HepG2 (cell line): ENCODE measurements around the gene ADAM10. TPM values are rescaled to one million over a fixed set of nuclear protein-coding genes. Genes with fewer than 3 reads are reported as not detected.

Experiments used
- EHMT2 ChIP-seq: fragments of 200-600 bp; sonication (generic); IDR thresholded peaks from 2 replicates; pipeline ENCODE4 v1.7.0; 2017; ENCODE audit warnings: antibody characterized with exemption, low read depth, low read length, borderline replicate concordance
- FLYWCH1 ChIP-seq: sonication (generic); formaldehyde crosslinking; IDR thresholded peaks from 2 replicates; pipeline ENCODE4 v1.8.1; 2023; ENCODE audit warnings: mild to moderate bottlenecking, missing genetic modification reagents
- GFI1 ChIP-seq: sonication (generic); formaldehyde crosslinking; IDR thresholded peaks from 2 replicates; pipeline ENCODE4 v1.5.0; 2020; ENCODE audit warnings: missing genetic modification reagents, mild to moderate bottlenecking, borderline replicate concordance
- KLF15 ChIP-seq: sonication (generic); formaldehyde crosslinking; IDR thresholded peaks from 2 replicates; pipeline ENCODE4 v1.8.1; 2023; ENCODE audit warnings: borderline replicate concordance, mild to moderate bottlenecking, inconsistent platforms, missing genetic modification reagents, mixed read lengths
- MEIS1 ChIP-seq: sonication (generic); formaldehyde crosslinking; IDR thresholded peaks from 2 replicates; pipeline ENCODE4 v1.9.0; 2021; ENCODE audit warnings: mild to moderate bottlenecking, missing genetic modification reagents, moderate library complexity, borderline replicate concordance
- NFIC ChIP-seq: IDR thresholded peaks from 2 replicates; pipeline ENCODE4 v1.6.1; 2012; ENCODE audit warnings: mild to moderate bottlenecking, low read length, inconsistent platforms
- RELA ChIP-seq: sonication (generic); formaldehyde crosslinking; IDR thresholded peaks from 2 replicates; pipeline ENCODE4 v1.4.0; 2020; ENCODE audit warnings: missing genetic modification reagents
- ZNF431 ChIP-seq: sonication (generic); formaldehyde crosslinking; IDR thresholded peaks from 2 replicates; pipeline ENCODE4 v1.9.0; 2022; ENCODE audit warnings: missing genetic modification reagents, low read depth, mild to moderate bottlenecking, borderline replicate concordance
- ZNF7 ChIP-seq: IDR thresholded peaks from 2 replicates; pipeline ENCODE4 v1.6.1; 2016; ENCODE audit warnings: missing biosample characterization, missing genetic modification reagents
- ZNF766 ChIP-seq: sonication (generic); formaldehyde crosslinking; IDR thresholded peaks from 2 replicates; pipeline ENCODE4 v1.5.0; 2020; ENCODE audit warnings: missing genetic modification reagents, borderline replicate concordance
- ZNF841 ChIP-seq: sonication (generic); formaldehyde crosslinking; IDR thresholded peaks from 2 replicates; pipeline ENCODE4 v1.8.1; 2023; ENCODE audit warnings: missing genetic modification reagents, borderline replicate concordance
- polyA plus RNA-seq, 8 experiments: library from polyadenylated mRNA; depleted of rRNA in 3 of 8; stranded (reverse) in 7 of 8; unstranded in 1 of 8; fragments of >200 nt; fragmentation: Illumina TruSeq in 4 of 8; extraction: Trizol in 4 of 8; gene quantifications; 2 replicates each; pipeline versions ENCODE4 v1.2.1 to v1.2.3, GENCODE V29; 2011 to 2016; ENCODE audit warnings: low read depth in 4 of 8, missing spikeins in 1 of 8, mixed read lengths in 1 of 8; ENCODE audit not compliant: insufficient read depth in 1 of 8
- total RNA-seq, 5 experiments: library from RNA; depleted of rRNA; stranded (reverse); fragments of >200 nt; fragmentation: Illumina TruSeq; extraction: Trizol; gene quantifications; 2 replicates each; pipeline ENCODE4 v1.2.3, GENCODE V29; 2016; ENCODE audit warnings: low read depth in 1 of 5
- TF ChIP-seq, protein P1 (sequence below): sonication (generic); formaldehyde crosslinking; IDR thresholded peaks from 2 replicates; pipeline ENCODE4 v1.5.1; 2020; ENCODE audit warnings: mild to moderate bottlenecking, missing genetic modification reagents, borderline replicate concordance
- TF ChIP-seq, protein P2 (sequence below): sonication (generic); formaldehyde crosslinking; IDR thresholded peaks from 2 replicates; pipeline ENCODE4 v1.5.0; 2020; ENCODE audit warnings: mild to moderate bottlenecking, missing genetic modification reagents
- TF ChIP-seq, protein P3 (sequence below): sonication (generic); formaldehyde crosslinking; IDR thresholded peaks from 2 replicates; pipeline ENCODE4 v1.4.0; 2020; ENCODE audit warnings: missing genetic modification reagents
- TF ChIP-seq, protein P4 (sequence below): sonication (generic); formaldehyde crosslinking; IDR thresholded peaks from 2 replicates; pipeline ENCODE4 v1.8.1; 2023; ENCODE audit warnings: mild to moderate bottlenecking, missing genetic modification reagents, borderline replicate concordance
- TF ChIP-seq, protein P5 (sequence below): sonication (generic); formaldehyde crosslinking; IDR thresholded peaks from 2 replicates; pipeline ENCODE4 v1.4.0; 2020; ENCODE audit warnings: missing genetic modification reagents

Gene ADAM10
- total and polyA plus RNA-seq, 2 of the 13 experiments (the other 11 are each of a cell fraction or from before 2014, with no cell fraction given), result 92.7 to 125 TPM

DNA sequence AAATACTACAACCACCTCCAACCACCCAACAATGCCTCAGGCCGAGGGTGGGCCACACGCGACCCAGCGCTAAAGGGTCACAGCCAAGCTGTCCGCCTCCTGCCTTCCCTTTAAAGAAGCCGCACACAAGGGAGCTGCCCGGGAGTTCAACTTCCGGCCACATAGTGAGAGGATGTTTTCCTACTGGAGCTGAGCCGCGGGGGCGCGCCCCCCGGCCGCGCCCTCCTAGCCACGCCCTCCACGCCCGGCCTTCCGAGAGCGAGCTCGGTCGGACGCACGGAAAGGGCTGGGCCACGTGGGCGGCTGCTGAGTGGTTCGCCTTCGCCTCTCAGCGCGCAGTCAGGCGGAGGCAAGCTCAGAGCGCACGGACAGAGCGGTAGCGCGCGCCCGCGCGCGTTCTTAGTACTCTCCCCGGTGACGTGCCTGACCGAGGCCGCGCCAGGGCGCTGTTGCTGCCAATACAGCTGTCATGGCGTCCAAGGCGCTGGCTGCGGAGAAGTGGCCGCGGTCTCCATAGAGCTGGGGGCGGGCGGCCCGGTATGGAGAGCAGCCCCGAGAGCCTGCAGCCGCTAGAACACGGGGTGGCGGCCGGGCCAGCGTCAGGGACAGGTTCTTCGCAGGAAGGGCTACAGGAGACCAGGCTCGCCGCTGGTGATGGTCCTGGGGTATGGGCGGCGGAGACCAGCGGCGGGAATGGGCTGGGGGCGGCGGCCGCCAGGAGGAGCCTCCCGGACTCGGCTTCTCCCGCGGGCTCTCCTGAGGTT is 21.5 kb upstream of the ADAM10 start, which contains the start of gene MINDY2 (continued):
- TF ChIP-seq ZNF841 (CRISPR knock-in tag) (0 out of 2 replicates have a peak, but pooled peaks have one; percentile 23), NFIC (no peak), ZNF431 (no peak), RELA (CRISPR knock-in tag) (peak; percentile 16; the same call in 1 of the 2 replicates), KLF15 (CRISPR knock-in tag) (no peak; the same call in 1 of the 2 replicates), EHMT2 (no peak), GFI1 (peak; percentile 76; the same call in 1 of the 2 replicates), ZNF766 (0 out of 2 replicates have a peak, but pooled peaks have one; percentile 54), FLYWCH1 (CRISPR knock-in tag) (no peak), ZNF7 (CRISPR knock-in tag) (no peak), MEIS1 (peak; percentile 93; the same call in 1 of the 2 replicates)
- TF ChIP-seq, protein P1, sequence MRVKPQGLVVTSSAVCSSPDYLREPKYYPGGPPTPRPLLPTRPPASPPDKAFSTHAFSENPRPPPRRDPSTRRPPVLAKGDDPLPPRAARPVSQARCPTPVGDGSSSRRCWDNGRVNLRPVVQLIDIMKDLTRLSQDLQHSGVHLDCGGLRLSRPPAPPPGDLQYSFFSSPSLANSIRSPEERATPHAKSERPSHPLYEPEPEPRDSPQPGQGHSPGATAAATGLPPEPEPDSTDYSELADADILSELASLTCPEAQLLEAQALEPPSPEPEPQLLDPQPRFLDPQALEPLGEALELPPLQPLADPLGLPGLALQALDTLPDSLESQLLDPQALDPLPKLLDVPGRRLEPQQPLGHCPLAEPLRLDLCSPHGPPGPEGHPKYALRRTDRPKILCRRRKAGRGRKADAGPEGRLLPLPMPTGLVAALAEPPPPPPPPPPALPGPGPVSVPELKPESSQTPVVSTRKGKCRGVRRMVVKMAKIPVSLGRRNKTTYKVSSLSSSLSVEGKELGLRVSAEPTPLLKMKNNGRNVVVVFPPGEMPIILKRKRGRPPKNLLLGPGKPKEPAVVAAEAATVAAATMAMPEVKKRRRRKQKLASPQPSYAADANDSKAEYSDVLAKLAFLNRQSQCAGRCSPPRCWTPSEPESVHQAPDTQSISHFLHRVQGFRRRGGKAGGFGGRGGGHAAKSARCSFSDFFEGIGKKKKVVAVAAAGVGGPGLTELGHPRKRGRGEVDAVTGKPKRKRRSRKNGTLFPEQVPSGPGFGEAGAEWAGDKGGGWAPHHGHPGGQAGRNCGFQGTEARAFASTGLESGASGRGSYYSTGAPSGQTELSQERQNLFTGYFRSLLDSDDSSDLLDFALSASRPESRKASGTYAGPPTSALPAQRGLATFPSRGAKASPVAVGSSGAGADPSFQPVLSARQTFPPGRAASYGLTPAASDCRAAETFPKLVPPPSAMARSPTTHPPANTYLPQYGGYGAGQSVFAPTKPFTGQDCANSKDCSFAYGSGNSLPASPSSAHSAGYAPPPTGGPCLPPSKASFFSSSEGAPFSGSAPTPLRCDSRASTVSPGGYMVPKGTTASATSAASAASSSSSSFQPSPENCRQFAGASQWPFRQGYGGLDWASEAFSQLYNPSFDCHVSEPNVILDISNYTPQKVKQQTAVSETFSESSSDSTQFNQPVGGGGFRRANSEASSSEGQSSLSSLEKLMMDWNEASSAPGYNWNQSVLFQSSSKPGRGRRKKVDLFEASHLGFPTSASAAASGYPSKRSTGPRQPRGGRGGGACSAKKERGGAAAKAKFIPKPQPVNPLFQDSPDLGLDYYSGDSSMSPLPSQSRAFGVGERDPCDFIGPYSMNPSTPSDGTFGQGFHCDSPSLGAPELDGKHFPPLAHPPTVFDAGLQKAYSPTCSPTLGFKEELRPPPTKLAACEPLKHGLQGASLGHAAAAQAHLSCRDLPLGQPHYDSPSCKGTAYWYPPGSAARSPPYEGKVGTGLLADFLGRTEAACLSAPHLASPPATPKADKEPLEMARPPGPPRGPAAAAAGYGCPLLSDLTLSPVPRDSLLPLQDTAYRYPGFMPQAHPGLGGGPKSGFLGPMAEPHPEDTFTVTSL (CRISPR knock-in tag), result peak; percentile 65; the same call in 1 of the 2 replicates
- TF ChIP-seq, protein P2, sequence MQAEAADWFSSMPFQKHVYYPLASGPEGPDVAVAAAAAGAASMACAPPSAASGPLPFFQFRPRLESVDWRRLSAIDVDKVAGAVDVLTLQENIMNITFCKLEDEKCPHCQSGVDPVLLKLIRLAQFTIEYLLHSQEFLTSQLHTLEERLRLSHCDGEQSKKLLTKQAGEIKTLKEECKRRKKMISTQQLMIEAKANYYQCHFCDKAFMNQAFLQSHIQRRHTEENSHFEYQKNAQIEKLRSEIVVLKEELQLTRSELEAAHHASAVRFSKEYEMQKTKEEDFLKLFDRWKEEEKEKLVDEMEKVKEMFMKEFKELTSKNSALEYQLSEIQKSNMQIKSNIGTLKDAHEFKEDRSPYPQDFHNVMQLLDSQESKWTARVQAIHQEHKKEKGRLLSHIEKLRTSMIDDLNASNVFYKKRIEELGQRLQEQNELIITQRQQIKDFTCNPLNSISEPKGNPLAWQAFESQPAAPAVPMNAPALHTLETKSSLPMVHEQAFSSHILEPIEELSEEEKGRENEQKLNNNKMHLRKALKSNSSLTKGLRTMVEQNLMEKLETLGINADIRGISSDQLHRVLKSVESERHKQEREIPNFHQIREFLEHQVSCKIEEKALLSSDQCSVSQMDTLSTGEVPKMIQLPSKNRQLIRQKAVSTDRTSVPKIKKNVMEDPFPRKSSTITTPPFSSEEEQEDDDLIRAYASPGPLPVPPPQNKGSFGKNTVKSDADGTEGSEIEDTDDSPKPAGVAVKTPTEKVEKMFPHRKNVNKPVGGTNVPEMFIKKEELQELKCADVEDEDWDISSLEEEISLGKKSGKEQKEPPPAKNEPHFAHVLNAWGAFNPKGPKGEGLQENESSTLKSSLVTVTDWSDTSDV, result no peak
- TF ChIP-seq, protein P3, sequence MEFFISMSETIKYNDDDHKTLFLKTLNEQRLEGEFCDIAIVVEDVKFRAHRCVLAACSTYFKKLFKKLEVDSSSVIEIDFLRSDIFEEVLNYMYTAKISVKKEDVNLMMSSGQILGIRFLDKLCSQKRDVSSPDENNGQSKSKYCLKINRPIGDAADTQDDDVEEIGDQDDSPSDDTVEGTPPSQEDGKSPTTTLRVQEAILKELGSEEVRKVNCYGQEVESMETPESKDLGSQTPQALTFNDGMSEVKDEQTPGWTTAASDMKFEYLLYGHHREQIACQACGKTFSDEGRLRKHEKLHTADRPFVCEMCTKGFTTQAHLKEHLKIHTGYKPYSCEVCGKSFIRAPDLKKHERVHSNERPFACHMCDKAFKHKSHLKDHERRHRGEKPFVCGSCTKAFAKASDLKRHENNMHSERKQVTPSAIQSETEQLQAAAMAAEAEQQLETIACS, result peak; percentile 99
- TF ChIP-seq, protein P4, sequence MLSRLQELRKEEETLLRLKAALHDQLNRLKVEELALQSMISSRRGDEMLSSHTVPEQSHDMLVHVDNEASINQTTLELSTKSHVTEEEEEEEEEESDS (CRISPR knock-in tag), result no peak
- TF ChIP-seq, protein P5, sequence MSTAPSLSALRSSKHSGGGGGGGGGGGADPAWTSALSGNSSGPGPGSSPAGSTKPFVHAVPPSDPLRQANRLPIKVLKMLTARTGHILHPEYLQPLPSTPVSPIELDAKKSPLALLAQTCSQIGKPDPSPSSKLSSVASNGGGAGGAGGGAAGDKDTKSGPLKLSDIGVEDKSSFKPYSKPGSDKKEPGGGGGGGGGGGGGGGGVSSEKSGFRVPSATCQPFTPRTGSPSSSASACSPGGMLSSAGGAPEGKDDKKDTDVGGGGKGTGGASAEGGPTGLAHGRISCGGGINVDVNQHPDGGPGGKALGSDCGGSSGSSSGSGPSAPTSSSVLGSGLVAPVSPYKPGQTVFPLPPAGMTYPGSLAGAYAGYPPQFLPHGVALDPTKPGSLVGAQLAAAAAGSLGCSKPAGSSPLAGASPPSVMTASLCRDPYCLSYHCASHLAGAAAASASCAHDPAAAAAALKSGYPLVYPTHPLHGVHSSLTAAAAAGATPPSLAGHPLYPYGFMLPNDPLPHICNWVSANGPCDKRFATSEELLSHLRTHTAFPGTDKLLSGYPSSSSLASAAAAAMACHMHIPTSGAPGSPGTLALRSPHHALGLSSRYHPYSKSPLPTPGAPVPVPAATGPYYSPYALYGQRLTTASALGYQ (CRISPR knock-in tag), result peak; percentile 78; the same call in 1 of the 2 replicates
